ENCODE results near the gene MBIP.
"Not testable (repeated sequence)": the region's sequence is repeated elsewhere in the genome, so short reads cannot be mapped to it uniquely, and the experiment has no call there.

Gene MBIP

GRCh38 chr14:36356862-36357261 is 36.4 kb upstream of the MBIP start:
- TF ChIP-seq, protein P1, sequence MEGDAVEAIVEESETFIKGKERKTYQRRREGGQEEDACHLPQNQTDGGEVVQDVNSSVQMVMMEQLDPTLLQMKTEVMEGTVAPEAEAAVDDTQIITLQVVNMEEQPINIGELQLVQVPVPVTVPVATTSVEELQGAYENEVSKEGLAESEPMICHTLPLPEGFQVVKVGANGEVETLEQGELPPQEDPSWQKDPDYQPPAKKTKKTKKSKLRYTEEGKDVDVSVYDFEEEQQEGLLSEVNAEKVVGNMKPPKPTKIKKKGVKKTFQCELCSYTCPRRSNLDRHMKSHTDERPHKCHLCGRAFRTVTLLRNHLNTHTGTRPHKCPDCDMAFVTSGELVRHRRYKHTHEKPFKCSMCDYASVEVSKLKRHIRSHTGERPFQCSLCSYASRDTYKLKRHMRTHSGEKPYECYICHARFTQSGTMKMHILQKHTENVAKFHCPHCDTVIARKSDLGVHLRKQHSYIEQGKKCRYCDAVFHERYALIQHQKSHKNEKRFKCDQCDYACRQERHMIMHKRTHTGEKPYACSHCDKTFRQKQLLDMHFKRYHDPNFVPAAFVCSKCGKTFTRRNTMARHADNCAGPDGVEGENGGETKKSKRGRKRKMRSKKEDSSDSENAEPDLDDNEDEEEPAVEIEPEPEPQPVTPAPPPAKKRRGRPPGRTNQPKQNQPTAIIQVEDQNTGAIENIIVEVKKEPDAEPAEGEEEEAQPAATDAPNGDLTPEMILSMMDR (conservative IDR thresholded peaks at IDR 0.05; ENCODE audit: low read length), result no peak
- TF ChIP-seq EZH2phosphoT487 (IDR thresholded peaks at IDR 0.05; ENCODE audit: borderline replicate concordance), result no peak
- Histone ChIP-seq H3K9ac (ENCODE audit: low read depth, low read length, poor library complexity, severe bottlenecking) (no peak overlapping the region), H3K4me3 (ENCODE audit: low read length, poor library complexity, severe bottlenecking) (no peak overlapping the region), H3F3A (ENCODE audit: low read depth) (no peaks in the 10 kb centered on the region), H3K27me3 (ENCODE audit: insufficient read depth, low read length, poor library complexity, severe bottlenecking) (no peaks in the 10 kb centered on the region), H3K9me2 (replicated peaks; ENCODE audit: low read depth, low read length) (no peaks in the 10 kb centered on the region), H3K36me3 (ENCODE audit: insufficient read depth, low read length) (no peaks in the 10 kb centered on the region), H3K79me2 (ENCODE audit: insufficient read depth, low read length) (no peaks in the 10 kb centered on the region), H2AFZ (ENCODE audit: low read length) (no peak overlapping the region), H3K4me2 (ENCODE audit: low read depth, low read length, poor library complexity, severe bottlenecking) (no peak overlapping the region), H4K20me1 (ENCODE audit: insufficient read depth, low read length, poor library complexity, severe bottlenecking) (no peaks in the 10 kb centered on the region), H3K4me1 (ENCODE audit: insufficient read depth, low read length, poor library complexity, severe bottlenecking) (no peaks in the 10 kb centered on the region), H3K9me3 (ENCODE audit: insufficient read depth, low read depth, low read length) (0 out of 2 replicates have a peak, but pooled peaks cover 3% of the 10 kb centered on the region)

- no peaks in the 10 kb centered on the region for H3F3A ChIP-seq (ENCODE audit: low read depth)
- H4K20me1 ChIP-seq (ENCODE audit: insufficient read depth, low read length, poor library complexity, severe bottlenecking), result no peaks in the 10 kb centered on the region
- H3K4me1 ChIP-seq (ENCODE audit: insufficient read depth, low read length, poor library complexity, severe bottlenecking), result no peaks in the 10 kb centered on the region
- H3K4me2 ChIP-seq (ENCODE audit: low read depth, low read length, poor library complexity, severe bottlenecking), result no peak overlapping the region
- H3K36me3 ChIP-seq (ENCODE audit: insufficient read depth, low read length), result no peaks in the 10 kb centered on the region
- no peak overlapping the region for H2AFZ ChIP-seq (ENCODE audit: low read length)
- no peaks in the 10 kb centered on the region for H3K9me2 ChIP-seq (replicated peaks; ENCODE audit: low read depth, low read length)
- no peaks in the 10 kb centered on the region for H3K79me2 ChIP-seq (ENCODE audit: insufficient read depth, low read length)
- no peak overlapping the region for H3K4me3 ChIP-seq (ENCODE audit: low read length, poor library complexity, severe bottlenecking)
- no peaks in the 10 kb centered on the region for H3K9me3 ChIP-seq (ENCODE audit: insufficient read depth, low read depth, low read length)
- H3K27me3 ChIP-seq (ENCODE audit: insufficient read depth, low read length, poor library complexity, severe bottlenecking), result no peaks in the 10 kb centered on the region
- H3K9ac ChIP-seq (ENCODE audit: low read depth, low read length, poor library complexity, severe bottlenecking), result no peak overlapping the region
- TF ChIP-seq, protein P1 (conservative IDR thresholded peaks at IDR 0.05; ENCODE audit: low read length), result no peak
Observed at GRCh38 chr14:36346052-36346451, 25.6 kb upstream of the MBIP start.

GRCh38 chr14:36344211-36344610 is 23.8 kb upstream of the MBIP start:
- Histone ChIP-seq H3K4me2 (ENCODE audit: low read depth, low read length, poor library complexity, severe bottlenecking) (no peak overlapping the region), H4K20me1 (ENCODE audit: insufficient read depth, low read length, poor library complexity, severe bottlenecking) (no peaks in the 10 kb centered on the region), H3F3A (ENCODE audit: low read depth) (no peaks in the 10 kb centered on the region), H2AFZ (ENCODE audit: low read length) (no peak overlapping the region), H3K36me3 (ENCODE audit: insufficient read depth, low read length) (no peaks in the 10 kb centered on the region), H3K27me3 (ENCODE audit: insufficient read depth, low read length, poor library complexity, severe bottlenecking) (no peaks in the 10 kb centered on the region), H3K9ac (ENCODE audit: low read depth, low read length, poor library complexity, severe bottlenecking) (no peak overlapping the region), H3K79me2 (ENCODE audit: insufficient read depth, low read length) (no peaks in the 10 kb centered on the region), H3K9me3 (ENCODE audit: insufficient read depth, low read depth, low read length) (no peaks in the 10 kb centered on the region), H3K4me3 (ENCODE audit: low read length, poor library complexity, severe bottlenecking) (no peak overlapping the region), H3K4me1 (ENCODE audit: insufficient read depth, low read length, poor library complexity, severe bottlenecking) (no peaks in the 10 kb centered on the region), H3K9me2 (replicated peaks; ENCODE audit: low read depth, low read length) (no peaks in the 10 kb centered on the region)
- TF ChIP-seq EZH2phosphoT487 (IDR thresholded peaks at IDR 0.05; ENCODE audit: borderline replicate concordance), result no peak
- TF ChIP-seq, protein P1 (conservative IDR thresholded peaks at IDR 0.05; ENCODE audit: low read length), result no peak

DNA sequence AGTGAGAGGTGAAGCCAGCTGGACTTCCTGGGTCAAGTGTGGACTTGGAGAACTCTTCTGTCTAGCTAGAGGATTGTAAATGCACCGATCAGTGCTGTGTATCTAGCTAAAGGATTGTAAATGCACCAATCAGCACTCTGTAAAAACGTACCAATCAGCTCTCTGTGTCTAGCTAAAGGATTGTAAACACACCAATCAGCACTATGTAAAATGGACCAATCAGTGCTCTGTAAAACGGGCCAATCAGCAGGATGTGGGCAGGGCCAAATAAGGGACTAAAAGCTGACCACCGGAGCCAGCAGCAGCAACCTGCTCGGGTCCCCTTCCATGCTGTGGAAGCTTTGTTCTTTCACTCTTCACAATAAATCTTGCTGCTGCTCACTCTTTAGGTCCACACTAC is 21.4 kb upstream of the MBIP start:
- H2AFZ ChIP-seq (ENCODE audit: low read length); H3F3A ChIP-seq (ENCODE audit: low read depth); H3K4me1 ChIP-seq (ENCODE audit: insufficient read depth, low read length, poor library complexity, severe bottlenecking); H3K4me2 ChIP-seq (ENCODE audit: low read depth, low read length, poor library complexity, severe bottlenecking); H3K36me3 ChIP-seq (ENCODE audit: insufficient read depth, low read length); H3K4me3 ChIP-seq (ENCODE audit: low read length, poor library complexity, severe bottlenecking); H3K9me2 ChIP-seq (replicated peaks; ENCODE audit: low read depth, low read length); H3K27me3 ChIP-seq (ENCODE audit: insufficient read depth, low read length, poor library complexity, severe bottlenecking); H3K9me3 ChIP-seq (ENCODE audit: insufficient read depth, low read depth, low read length); H4K20me1 ChIP-seq (ENCODE audit: insufficient read depth, low read length, poor library complexity, severe bottlenecking); H3K9ac ChIP-seq (ENCODE audit: low read depth, low read length, poor library complexity, severe bottlenecking); H3K79me2 ChIP-seq (ENCODE audit: insufficient read depth, low read length): not testable (repeated sequence)

Data from Loucy (cell line).